GM21360 (cell line): ENCODE data around the gene IL1F10.

ENCODE experiments used
- ATAC-seq: cut with Tn5 transposase; IDR thresholded peaks from one replicate; pipeline ENCODE4 v1.9.1; 2021; ENCODE audit warnings: mild to moderate bottlenecking, moderate library complexity; ENCODE audit not compliant: unreplicated experiment

IL1F10 gene

DNA sequence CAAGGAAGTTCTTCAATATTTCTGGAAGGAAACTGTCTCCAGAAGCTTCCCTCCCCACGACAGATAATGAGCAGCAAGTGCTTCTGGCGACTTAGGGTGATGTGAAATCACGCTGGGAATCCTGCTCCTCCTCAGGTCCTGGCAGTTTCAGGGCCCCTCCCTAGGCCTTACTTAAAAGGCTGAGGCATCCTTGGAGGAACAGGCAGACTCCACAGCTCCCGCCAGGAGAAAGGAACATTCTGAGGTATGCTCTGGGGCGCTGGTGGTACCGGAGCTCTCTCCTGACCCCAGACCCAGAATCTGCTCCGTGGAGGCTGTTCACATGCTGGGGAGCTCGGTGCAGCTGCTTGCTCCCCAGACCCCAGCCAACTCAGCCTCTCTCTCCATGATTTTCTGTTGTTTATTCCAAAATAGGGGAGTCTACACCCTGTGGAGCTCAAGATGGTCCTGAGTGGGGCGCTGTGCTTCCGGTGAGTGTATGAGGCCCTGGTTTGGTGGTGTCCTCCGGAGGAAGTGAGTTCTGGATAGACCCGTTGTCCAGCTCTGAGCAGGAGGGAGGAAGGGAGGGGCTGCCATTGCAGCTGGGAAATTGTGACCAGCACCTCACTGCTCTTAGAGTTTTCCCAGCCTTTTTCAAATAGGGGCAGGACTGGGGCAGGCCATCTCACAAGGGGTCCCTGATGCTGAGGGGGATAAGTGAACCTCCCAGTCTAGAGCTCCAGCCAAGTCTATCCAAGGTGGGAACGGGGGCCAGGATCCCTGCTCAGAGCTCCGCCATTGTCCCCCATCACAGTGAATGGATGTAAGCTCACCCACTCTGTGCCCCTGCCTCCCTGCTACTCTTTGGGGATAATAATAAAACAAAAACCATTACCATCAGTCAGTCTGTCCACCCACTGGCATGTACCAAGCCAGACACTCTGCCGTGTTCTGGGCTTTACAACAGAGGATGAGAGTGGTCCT is 8.5 kb upstream of the IL1F10 start, which contains the start of gene IL36RN:
Gene IL36RN (plus strand): TSS at position 201 of the 963 bp plus-strand sequence. CDS start 241 bp downstream, at position 442.
- no peak for ATAC-seq

DNA sequence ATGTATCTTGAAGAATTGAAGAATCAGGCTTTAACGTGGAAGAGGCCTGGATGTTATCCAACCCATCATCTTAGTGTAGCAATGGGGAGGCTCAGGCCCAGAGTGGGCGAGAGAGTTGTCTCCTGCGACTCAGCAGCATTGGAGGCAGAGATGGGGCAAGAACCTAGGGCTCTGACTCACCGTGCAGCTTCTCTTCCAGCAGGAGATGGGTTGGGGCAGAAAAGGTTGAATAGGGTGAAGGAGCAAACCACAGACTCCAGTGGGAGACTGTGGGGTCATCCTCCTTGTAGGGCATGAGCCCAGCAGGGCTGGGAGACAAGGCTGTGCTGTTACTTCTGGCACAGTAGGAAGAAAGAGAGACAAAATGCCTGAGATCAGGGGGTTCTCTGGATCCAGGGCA is 7.4 kb upstream of the IL1F10 start:
- ATAC-seq, result no peak

DNA sequence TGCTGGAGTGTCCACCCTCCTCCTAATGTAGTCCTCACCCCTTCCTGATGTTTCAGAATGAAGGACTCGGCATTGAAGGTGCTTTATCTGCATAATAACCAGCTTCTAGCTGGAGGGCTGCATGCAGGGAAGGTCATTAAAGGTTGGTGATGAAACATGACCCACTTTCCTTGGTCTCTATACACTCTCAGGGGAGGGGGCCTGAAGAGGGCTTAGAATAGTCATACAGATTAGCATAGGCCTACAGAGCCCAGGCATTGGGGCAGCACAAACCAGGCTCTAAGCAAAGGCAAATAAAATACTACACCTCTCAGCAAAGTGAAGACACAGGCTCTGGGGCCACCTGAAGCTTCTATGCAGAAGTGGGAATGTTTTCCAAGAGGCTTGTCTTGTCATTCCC is 7.0 kb upstream of the IL1F10 start:
- no peak for ATAC-seq

DNA sequence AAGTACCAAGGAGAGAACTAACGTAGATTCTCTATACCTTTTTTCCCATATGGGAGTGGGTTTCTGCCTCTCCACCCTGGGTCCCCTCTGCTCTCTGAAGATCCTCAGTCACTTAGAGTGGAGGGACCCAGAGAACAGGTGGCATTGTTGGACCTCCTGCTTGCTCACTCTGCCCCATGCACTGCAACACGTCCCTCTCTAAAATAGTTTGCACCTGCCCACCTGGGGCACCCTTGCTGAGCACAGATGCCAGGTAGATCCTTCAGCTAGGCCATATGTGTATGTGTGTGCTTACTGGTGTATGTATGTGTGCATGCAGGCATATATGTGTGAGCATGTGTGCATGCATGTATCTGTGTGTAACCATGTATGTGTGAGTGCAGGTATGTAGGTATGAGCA is 6.5 kb upstream of the IL1F10 start:
- no peak for ATAC-seq

DNA sequence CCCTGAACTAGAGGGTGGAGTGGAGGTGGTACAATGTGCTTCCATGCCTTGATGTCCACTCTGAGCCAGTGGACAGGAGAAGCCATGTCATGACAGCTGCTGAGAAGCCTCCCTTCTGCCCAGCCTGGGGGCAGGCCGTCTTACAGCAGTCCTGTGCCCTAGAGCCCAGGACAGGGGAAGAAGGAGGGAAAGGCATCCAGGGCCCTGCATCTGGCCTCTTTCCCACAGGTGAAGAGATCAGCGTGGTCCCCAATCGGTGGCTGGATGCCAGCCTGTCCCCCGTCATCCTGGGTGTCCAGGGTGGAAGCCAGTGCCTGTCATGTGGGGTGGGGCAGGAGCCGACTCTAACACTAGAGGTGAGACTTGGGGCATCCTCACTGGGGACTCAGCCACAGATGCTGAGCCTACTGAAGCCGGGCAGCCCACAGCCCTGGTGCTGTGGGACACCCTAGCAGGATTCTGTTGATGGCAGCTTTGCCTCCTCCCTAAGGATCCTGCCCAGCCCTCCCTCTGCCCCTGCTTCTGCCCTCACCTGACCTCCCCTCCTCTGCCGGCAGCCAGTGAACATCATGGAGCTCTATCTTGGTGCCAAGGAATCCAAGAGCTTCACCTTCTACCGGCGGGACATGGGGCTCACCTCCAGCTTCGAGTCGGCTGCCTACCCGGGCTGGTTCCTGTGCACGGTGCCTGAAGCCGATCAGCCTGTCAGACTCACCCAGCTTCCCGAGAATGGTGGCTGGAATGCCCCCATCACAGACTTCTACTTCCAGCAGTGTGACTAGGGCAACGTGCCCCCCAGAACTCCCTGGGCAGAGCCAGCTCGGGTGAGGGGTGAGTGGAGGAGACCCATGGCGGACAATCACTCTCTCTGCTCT is 5.6 kb upstream of the IL1F10 start:
- ATAC-seq, result no peak

DNA sequence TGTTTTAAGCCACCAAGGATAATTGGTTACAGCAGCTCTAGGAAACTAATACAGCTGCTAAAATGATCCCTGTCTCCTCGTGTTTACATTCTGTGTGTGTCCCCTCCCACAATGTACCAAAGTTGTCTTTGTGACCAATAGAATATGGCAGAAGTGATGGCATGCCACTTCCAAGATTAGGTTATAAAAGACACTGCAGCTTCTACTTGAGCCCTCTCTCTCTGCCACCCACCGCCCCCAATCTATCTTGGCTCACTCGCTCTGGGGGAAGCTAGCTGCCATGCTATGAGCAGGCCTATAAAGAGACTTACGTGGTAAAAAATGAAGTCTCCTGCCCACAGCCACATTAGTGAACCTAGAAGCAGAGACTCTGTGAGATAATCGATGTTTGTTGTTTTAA is 3.5 kb upstream of the IL1F10 start:
- ATAC-seq, result no peak

DNA sequence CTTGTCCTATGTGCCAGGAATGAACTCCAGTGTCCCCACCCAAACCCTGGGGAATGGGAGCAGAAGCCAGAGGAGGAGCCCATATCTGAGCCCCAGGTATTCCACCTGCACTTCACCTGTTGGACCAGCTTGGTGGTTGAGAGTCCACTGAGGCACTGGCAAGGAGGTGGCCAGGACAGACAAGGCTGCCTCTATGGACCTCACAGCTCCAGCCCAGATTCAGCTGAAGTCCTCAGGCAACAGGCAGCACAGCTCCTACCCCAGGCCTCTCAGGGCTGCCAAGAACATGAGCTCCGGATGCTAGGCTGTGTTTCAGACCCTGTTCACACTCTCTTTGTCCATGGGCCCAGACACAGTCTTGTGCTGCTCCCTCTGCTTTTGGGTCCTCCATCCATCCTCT is 2.9 kb upstream of the IL1F10 start:
- ATAC-seq, result no peak

DNA sequence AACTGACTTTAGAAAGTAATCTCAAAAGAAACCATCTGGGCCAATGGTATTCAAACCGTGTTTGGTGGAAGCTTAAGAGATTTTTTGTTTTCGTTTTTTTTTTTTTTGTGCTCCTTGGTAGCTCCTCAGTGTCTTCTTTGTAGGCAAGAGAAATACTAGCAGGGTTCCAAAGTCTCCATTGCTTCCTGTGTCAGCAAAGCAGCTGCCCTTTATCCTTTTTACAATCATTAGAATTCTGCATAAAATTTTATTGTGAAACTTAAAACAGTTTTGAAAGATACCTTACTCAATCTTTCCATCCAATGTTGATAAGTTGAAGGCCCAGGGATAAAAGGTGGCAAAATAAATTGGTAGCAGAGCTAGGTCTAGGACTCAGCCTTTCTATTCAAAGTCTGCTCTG is 479 bp downstream of the IL1F10 start:
- ATAC-seq, result no peak

DNA sequence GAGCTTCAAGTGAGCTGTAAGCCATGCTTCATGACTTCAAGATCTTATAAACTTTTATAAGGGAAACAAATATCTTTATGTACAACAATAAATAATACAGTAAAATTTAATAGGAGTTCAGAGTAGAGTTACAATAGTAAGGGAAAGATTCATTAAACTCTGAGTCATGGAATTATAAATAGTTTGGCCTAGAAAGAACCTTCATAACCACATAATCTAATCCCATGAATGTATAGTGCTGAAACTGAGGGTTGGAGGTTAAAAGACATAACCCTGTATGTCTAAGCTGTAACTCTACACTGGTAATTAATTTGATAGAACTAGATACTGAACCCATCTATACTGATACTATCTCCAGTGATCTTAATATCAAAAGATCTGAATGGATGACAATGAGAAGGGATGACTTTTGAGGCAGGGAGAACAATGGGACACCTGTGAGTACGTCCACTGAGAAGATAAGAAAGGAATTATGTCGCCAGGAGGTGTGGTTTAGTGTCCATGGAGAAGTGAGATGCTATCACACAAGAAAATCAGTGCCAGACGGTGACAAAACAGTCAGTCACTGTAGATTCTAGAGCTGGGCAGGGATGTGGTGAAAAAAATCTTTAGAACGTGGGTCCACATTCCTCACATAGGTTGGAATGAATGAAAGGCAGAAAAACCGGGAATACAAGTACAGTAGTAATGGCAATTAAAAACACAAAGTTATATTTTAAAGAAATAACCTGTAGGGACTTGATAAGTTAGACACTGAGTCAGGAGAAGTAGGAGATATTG is 1.1 kb downstream of the IL1F10 start:
- no peak for ATAC-seq

DNA sequence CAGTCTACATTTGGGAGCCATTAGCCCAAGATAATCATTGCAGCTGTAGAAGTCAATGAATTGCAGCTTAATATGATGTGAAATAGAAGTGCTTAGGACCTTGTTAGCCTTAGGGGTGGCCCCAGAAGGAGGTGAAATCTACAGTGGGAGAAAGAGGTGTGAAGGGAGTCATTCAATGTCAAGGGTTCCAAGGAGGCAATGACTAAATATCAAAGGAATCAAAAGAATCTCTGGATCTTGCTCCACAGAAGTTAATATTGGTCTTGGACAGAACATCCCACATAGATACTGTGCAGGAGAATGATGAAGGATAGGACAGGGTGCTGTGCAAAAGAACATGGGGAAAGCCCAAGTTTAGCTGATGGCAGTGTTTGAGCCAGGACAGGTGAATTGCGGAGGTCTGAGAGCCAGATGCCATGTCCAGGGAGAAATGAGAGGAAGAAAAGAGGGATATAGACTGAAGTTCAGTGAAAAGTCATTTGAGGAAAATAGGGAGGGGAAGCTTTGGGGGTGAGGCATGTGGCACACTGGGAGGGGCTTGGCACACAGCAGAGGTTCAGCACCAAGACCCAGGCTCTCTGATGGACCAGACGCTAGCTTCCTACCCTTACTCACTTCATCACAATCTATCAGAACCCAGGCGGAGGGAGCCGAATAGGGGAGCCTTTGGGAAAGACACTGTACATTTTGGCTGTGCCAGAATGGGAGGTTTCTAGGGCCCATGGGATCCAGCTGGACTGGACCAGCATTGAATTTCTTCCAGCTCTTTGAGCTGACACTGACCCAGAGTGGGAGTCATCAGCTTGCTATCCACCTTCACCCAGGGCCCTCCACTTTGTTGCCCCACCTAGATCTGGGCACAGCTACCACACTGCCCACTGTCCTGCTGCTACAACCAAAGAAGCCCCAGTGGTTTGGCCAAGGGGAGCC is 2.2 kb downstream of the IL1F10 start:
- no peak for ATAC-seq

DNA sequence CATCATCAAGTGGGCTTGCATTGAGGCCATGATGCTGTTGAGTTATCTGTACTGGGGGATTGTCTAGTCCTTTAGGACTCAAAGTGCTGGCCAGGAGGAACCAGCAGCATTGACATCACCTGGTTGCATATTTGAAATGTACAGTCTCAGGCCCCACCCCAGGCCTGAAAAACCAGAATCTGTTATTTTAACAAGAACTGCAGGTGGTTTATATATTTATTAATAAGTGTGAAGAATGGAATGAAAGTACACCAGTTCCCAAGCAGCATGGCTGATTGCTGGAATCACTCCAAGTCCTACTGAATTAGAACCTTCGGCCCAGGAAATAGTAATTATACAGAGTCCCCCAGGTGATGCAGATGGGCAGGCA is 2.8 kb downstream of the IL1F10 start:
- no peak for ATAC-seq

DNA sequence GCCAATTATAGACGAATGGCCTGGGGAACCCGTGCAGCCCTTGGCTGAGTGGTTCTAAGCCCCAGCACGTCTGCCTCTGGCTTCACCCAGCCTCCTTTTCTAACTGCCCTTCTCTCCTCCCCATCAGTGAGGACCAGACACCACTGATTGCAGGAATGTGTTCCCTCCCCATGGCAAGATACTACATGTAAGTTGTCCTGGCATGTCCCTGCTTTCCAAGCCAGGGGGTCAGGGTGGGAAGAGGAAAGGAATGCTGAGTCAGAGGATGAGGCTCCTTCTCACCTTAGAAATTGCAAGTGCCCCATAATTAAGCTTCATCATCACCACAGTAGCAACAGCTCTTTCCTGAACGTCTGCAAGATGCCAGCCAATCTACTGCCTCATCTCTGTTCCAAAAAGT is 4.8 kb downstream of the IL1F10 start:
- ATAC-seq, result no peak

DNA sequence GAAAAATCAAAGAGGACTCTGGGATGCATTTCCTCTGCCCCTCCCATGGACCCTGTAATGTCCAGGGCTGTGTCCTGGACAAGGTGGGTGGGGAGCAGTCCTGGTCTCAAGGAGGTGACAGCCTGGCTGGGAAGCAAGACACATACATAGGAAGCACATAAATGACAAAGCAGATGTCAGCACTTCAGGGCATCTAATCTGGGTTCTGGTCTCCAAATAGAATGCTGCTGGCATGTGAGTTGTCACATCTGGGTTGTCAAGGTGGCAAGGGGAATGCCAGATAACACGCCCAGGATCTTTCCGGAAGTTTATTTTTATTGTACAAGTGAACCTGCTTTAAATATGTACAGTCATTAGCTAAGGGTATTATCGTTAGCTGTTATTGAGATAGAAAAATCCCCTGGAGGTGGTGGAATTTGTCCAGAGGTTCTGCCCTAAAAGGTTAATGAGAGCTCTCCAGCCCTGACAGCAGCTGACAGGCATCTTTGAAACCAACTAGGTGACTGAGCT is 5.6 kb downstream of the IL1F10 start:
- no peak for ATAC-seq

DNA sequence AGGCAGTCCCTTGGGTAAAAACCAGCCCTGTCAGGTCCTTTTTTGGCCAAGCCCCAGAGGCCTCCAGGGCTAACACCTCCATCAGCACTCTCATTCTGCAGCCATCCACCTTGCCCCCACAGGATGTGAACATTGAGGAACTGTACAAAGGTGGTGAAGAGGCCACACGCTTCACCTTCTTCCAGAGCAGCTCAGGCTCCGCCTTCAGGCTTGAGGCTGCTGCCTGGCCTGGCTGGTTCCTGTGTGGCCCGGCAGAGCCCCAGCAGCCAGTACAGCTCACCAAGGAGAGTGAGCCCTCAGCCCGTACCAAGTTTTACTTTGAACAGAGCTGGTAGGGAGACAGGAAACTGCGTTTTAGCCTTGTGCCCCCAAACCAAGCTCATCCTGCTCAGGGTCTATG is 7.3 kb downstream of the IL1F10 start:
- ATAC-seq, result no peak

DNA sequence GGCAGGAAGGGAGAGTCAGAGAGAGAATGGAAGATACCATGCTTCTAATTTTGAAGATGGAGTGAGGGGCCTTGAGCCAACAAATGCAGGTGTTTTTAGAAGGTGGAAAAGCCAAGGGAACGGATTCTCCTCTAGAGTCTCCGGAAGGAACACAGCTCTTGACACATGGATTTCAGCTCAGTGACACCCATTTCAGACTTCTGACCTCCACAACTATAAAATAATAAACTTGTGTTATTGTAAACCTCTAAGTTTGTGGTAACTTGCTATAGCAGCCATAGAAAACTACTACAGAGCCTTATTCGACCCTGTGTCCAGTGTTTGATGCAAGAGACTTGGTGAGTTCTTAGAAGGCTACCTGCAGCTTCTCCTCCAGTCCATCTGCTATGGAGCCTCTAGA is 7.8 kb downstream of the IL1F10 start:
- no peak for ATAC-seq

DNA sequence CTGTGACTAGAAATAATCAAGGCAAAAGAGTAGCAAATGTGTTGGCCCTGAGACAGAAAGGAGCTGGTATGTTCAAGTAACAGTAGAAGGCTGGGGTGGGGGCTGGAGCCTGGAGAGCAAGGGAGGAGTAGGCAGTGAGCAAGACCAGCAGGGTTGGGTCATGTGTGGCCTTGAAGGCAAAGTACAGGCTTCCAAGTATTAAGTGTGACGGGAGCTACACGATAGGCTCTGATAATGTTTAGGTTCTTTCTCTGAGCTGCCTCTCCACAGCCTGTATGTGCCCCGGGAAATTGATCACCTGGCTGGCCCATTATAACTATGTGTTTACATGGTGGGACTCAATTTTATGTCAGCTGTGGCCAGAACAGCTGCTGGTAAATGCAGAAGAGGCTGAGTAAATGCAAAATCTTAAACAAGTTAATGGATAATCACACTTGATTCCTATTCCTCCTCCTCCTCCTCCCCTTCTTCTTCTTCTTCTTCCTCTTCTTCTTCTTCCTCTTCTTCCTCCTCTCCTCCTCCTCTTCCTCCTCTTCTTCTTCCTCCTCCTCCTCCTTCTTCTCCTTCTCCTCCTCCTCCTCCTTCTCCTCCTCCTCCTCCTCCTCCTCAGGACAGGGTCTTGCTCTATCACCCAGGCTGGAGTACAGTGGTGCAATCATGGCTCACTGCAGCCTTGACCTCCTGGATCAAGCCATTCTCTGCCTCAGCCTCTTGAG is 9.3 kb downstream of the IL1F10 start:
- ATAC-seq, result no peak

DNA sequence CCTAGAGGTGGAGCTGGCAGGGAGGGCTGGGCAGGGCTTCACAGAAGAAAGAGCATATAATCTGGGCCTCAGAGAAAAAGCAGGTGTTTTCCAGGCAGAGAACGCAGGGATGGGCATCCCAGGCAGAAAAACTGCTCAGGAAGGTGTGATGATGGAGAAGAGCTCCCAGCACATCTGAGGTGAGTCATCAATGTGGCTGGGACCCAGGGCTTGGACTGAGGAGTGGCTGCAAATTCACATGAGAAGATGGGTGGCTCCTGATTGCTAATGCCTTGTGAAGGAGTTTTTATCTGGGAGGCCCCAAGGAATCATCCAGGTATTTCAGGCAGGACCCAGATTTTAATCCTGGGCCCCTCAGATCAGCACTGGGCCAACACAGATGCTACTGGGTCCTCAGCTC is 10.2 kb downstream of the IL1F10 start:
- no peak for ATAC-seq

DNA sequence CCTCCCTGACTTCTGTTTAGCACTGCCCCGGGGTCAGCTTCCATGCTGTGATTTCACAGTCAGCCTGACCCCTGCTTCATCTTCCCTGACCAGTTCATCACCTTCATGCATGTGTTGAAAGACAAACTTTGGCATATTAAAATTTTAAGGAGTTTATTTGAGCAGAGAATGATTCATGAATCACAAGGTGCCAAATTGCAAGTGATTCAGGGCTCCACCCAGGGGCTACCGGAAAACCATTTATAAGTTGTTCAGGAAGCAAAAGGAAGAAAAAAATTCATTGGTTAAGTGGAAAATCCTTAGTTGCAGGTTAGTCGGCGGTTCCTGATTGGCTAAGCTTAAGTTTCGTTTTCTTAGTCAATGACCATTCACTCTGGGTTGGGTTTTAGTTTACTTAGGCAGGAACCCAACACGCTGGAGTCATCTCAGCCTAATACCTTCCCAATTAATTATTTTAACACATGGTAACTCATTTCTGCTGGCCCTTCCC is 10.6 kb downstream of the IL1F10 start:
- no peak for ATAC-seq

DNA sequence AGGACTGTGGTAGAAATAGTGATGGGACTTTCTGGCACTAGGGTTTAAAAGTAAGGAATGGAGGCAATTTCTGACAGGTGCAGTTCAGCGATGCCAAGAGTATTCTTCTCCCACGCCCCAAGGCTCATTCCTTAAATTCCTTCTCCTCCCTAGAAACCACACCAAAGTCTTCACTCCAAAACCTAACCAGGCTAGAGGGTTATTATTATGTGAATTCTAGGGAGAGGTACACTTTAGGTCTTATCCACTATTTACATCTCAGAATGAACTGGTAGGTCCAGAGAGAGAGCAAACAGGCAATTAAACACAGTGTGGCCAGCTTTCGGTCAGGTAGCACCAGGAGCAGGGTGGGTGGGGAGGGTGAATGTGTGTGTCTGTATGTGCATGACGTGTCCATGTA is 11.4 kb downstream of the IL1F10 start:
- no peak for ATAC-seq
